PFSK-1 (cell line): Measurements from ENCODE around the gene LRMDA.

ENCODE experiments used
- FOXP2 ChIP-seq: optimal IDR thresholded peaks from 2 replicates; pipeline ENCODE3; 2011; ENCODE audit warnings: borderline replicate concordance, control low read depth, inconsistent platforms; ENCODE audit not compliant: insufficient read depth; ENCODE audit errors: extremely low read length, extremely low read depth
- POLR2AphosphoS5 ChIP-seq: IDR thresholded peaks from 2 replicates; pipeline ENCODE4 v1.6.1; 2012; ENCODE audit warnings: low read depth, mild to moderate bottlenecking, control low read depth, low read length, moderate library complexity
- SIN3A ChIP-seq: IDR thresholded peaks from 2 replicates; pipeline ENCODE4 v1.6.1; 2012; ENCODE audit warnings: mild to moderate bottlenecking, low read length, moderate library complexity, borderline replicate concordance; ENCODE audit not compliant: insufficient read depth
- TAF1 ChIP-seq: IDR thresholded peaks from 2 replicates; pipeline ENCODE4 v1.6.1; 2012; ENCODE audit warnings: low read length, control low read depth, borderline replicate concordance; ENCODE audit not compliant: insufficient read depth
- TF ChIP-seq, protein P1 (sequence below), 2 experiments: IDR thresholded peaks; 2 replicates each; pipeline versions ENCODE4 v1.6.1 to v1.8.0; 2011 to 2012; ENCODE audit warnings: low read depth in 2 of 2, low read length in 2 of 2, control low read depth in 1 of 2, inconsistent platforms in 1 of 2, mild to moderate bottlenecking in 1 of 2, moderate library complexity in 1 of 2; ENCODE audit not compliant: insufficient read depth in 1 of 2

The LRMDA gene

DNA sequence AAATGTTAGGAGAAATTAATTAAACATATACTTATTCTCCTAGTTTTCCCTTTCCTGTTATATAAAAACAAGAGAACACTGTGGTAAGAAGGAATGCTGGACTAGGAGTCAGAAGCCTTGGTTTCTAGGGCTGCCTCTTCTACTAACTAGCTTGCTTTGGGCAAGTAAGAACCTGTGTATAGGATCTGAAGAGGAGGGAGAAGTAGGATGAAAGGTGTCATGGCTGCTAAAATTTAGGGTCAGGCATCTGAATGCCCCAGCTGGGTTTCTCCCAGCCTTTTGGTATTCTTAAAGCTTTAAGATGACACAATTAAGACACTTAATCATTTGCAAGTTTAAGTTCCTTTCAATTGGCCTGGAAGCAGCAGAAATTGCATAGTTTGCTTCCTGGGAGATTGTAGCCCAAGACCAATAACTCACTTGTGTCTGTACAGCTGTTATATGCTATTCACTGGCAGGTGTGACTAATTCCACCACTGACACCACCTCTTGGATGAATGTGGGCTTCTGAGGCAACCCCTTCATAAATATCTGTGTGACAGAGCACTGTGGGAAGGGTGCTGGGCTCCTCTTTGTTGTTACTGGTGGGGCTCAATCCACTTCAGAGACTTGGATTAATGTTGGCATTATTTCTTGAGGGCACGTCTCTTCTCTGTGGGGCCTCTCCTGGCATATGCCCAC is 137.2 kb downstream of the LRMDA start:
- TF ChIP-seq, protein P1, sequence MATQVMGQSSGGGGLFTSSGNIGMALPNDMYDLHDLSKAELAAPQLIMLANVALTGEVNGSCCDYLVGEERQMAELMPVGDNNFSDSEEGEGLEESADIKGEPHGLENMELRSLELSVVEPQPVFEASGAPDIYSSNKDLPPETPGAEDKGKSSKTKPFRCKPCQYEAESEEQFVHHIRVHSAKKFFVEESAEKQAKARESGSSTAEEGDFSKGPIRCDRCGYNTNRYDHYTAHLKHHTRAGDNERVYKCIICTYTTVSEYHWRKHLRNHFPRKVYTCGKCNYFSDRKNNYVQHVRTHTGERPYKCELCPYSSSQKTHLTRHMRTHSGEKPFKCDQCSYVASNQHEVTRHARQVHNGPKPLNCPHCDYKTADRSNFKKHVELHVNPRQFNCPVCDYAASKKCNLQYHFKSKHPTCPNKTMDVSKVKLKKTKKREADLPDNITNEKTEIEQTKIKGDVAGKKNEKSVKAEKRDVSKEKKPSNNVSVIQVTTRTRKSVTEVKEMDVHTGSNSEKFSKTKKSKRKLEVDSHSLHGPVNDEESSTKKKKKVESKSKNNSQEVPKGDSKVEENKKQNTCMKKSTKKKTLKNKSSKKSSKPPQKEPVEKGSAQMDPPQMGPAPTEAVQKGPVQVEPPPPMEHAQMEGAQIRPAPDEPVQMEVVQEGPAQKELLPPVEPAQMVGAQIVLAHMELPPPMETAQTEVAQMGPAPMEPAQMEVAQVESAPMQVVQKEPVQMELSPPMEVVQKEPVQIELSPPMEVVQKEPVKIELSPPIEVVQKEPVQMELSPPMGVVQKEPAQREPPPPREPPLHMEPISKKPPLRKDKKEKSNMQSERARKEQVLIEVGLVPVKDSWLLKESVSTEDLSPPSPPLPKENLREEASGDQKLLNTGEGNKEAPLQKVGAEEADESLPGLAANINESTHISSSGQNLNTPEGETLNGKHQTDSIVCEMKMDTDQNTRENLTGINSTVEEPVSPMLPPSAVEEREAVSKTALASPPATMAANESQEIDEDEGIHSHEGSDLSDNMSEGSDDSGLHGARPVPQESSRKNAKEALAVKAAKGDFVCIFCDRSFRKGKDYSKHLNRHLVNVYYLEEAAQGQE (IDR thresholded peaks at IDR 0.05; ENCODE audit: insufficient read depth in 1 of 2, low read depth in 2 of 2, low read length in 2 of 2): no peak
- TF ChIP-seq TAF1: no peak

DNA sequence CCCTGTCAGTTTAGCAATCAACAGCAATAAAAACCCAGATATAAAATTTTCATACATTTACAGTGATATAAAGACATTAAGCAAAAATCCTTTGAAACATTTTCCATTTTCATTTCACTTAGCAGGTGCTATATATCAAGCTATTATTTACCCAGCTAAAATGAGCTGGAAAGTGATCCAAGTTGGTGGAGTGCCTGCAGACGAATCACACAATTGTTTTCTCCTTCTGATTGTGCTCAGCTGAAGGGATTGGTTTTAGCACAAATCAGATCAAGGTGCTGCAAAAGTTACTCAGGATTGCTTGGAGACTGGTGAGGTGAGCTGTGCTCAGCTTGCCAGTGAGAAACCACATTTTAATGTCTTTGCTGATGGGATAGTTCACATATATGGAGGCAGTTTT is 138.1 kb downstream of the LRMDA start:
- TF ChIP-seq TAF1 (no peak), FOXP2 (no peak), SIN3A (no peak), POLR2AphosphoS5 (no peak)
- TF ChIP-seq, protein P1 (IDR thresholded peaks at IDR 0.05; ENCODE audit: insufficient read depth in 1 of 2, low read depth in 2 of 2, low read length in 2 of 2): no peak

DNA sequence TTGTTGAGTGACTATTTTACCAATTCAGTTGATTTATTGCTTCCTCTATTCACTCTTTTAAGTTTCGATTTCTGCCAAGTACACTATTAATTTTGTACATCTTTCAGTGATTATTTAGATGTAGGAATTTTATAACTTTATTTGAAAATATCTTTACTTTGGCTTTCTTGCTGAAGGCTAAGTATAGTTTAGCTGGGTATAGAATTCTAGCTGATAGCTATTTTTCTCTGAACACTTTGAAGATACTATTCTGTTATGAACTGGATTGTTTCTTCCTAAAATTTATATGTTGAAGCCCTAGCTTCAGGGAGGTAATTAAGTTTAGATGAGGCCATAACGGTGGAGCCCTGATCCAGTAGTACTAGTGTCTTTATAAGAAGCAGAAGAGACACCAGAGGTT is 141.1 kb downstream of the LRMDA start:
- TF ChIP-seq, protein P1 (IDR thresholded peaks at IDR 0.05; ENCODE audit: insufficient read depth in 1 of 2, low read depth in 2 of 2, low read length in 2 of 2): no peak
- TF ChIP-seq POLR2AphosphoS5 (no peak), SIN3A (no peak), FOXP2 (no peak)

DNA sequence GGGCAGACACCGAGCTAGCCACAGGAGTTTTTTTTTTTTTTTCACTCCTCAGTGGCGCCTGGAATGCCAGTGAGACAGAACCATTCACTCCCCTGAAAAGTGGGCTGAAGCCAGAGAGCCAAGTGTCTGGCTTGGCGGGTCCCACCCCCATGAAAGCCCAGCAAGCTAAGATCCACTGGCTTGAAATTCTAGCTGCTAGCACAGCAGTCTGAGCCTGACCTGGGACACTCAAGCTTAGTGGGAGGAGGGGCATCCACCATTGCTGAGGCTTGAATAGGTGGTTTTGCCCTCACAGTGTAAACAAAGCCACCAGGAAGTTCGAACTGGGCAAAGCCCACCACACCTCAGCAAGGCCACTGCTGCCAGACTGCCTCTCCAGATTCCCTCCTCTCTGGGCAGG is 144.5 kb downstream of the LRMDA start:
- no peak for TF ChIP-seq TAF1
- TF ChIP-seq SIN3A: no peak
- no peak for TF ChIP-seq FOXP2
- TF ChIP-seq POLR2AphosphoS5: no peak
- TF ChIP-seq, protein P1 (IDR thresholded peaks at IDR 0.05; ENCODE audit: insufficient read depth in 1 of 2, low read depth in 2 of 2, low read length in 2 of 2): no peak

DNA sequence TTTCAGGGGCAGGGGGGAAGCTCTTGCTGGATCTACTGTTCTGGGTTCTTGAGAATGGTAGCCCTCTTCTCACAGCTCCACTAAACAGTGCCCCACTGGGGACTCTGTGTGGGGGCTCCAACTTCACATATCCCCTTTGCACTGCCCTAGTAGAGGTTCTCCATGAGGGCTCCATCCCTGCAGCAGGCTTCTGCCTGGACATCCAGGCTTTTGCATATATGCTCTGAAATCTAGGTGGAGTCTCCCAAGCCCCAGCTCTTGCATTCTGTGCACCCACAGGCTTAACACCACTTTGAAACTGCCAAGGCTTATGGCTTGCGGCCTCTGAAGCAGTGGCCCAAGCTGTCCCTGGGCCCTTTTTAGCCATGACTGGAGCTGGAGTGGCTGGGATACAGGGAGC is 150.7 kb downstream of the LRMDA start:
- TF ChIP-seq, protein P1 (IDR thresholded peaks at IDR 0.05; ENCODE audit: insufficient read depth in 1 of 2, low read depth in 2 of 2, low read length in 2 of 2): no peak
- TF ChIP-seq TAF1: no peak
- TF ChIP-seq SIN3A: no peak
- no peak for TF ChIP-seq POLR2AphosphoS5
- no peak for TF ChIP-seq FOXP2
